ENCODE results near the gene RLBP1.

RLBP1 gene

GRCh38 chr15:89178307-89178977 lies 42.9 kb downstream of the RLBP1 start:
- no peak for DNase-seq (ENCODE audit: low spot score)

DNA sequence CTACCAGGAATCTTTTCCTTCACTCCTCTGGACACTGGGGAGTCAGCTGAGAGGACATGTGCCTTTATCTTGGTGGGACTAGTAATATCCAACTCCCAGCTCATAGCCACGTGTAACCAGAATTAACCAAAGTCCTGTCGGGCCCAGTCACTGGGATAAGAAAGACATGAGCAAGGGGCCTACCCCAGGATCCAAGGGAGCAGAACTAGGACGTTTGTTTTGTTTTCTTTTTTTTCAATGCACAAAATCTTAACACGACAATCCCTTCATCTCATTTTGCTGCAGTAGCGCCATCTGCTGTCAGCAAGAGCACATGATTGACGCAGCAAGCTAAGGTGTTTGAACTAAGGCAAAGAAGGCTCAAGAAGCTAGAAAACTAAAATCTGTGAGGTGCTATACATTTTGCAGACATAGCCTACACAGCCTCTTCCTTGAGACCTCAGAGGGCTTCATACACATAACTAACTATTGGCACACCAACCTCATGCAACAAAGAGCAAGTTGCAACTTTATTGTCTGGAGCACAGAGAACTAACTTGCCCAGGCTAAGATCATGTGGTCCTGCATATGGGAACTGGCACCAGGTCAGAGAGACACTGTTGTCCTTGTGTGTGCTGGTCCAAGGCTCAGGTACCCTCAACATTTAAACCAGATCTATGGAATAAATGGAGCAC lies 43.6 kb downstream of the RLBP1 start:
- DNase-seq (ENCODE audit: low spot score), result peak; percentile 67

GRCh38 chr15:89177116-89177515 lies 44.3 kb downstream of the RLBP1 start:
- no peak for DNase-seq (ENCODE audit: low spot score)

GRCh38 chr15:89175617-89176191 lies 45.7 kb downstream of the RLBP1 start:
- no peak for DNase-seq (ENCODE audit: low spot score)

DNA sequence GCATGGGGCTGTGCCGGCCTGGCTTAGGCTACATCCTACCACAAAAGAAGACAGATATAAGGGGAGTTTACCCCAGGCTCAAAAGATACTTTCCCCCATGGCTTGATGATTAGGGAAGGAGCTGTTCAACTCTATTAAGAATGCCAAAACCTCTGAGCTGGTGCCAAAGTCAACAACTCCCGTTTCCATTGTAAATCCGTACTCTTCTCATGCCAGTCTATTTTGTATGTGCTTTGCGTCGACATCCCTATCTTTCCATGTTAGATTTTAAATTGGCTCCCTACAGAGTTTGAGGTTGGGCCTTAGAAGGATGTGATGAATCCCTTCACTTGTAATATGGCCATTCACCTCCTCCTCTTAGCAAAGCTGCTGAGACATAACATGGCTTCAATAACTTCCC lies 46.9 kb downstream of the RLBP1 start:
- DNase-seq (ENCODE audit: low spot score), result no peak

DNA sequence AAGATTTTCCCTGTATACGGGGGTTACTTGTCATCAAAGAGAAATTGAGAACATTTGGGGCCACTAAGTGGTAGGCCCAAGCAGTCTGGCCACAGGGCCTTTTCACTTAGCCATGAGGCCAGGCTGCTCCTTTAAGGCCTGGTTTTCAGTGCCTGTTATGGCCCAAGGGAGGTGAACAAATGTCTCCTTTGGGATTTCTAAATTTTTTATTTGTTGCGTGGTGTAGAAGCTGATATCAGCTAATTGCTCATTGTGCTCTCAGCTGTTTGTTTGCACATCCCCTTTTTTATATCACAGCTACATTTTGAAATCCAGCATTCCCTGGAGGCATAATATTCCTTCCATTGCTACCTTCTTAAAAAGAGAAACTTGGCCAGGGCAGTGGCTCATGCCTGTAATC lies 48.5 kb downstream of the RLBP1 start:
- no peak for DNase-seq (ENCODE audit: low spot score)

- DNase-seq (ENCODE audit: low spot score), result peak; percentile 27
Observed at GRCh38 chr15:89171136-89172072, 50.0 kb downstream of the RLBP1 start.

DNA sequence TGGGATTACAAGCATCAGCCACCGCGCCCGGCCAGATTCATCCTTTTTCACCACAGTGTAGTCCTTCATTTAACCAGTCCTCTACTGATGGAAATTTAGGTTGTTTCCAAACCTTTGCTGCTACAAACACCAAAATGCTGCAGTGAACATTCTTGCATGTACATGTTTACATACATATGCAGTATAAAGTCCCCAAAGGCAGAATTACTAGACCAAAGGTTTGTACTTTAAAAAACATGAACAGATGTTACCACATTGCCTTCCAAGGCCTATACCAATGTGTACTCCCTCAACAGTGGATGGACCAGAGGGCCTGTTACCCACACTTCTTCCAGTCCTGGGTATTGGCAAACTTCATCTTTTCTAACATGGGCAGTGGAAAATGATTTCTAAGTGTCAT lies 51.0 kb downstream of the RLBP1 start:
- no peak for DNase-seq (ENCODE audit: low spot score)

DNA sequence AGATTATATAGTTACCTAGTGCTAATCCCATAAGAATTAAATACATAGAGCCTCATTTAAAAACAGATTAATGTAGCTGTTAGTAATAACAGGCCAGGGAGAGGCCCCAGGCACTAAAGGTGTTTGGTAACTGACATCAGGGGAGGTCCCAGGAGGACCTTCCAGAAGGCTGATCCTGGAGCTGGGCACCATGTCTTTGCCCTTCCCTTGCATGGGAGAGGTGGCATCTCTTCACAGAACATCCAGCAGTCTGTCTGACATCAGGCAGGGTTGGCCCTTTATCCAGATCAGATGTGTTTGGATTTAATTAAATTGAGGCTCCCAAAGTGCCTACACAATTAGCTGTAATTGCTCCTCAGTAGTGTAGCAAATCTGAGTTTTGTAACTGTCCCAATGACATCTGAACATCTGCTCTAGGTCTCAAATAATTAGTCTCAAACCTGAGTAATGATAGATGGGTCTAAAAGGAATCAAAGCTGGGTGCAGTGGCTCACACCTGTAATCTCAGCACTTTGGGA lies 53.0 kb downstream of the RLBP1 start:
- peak; percentile 40 for DNase-seq (ENCODE audit: low spot score)

DNA sequence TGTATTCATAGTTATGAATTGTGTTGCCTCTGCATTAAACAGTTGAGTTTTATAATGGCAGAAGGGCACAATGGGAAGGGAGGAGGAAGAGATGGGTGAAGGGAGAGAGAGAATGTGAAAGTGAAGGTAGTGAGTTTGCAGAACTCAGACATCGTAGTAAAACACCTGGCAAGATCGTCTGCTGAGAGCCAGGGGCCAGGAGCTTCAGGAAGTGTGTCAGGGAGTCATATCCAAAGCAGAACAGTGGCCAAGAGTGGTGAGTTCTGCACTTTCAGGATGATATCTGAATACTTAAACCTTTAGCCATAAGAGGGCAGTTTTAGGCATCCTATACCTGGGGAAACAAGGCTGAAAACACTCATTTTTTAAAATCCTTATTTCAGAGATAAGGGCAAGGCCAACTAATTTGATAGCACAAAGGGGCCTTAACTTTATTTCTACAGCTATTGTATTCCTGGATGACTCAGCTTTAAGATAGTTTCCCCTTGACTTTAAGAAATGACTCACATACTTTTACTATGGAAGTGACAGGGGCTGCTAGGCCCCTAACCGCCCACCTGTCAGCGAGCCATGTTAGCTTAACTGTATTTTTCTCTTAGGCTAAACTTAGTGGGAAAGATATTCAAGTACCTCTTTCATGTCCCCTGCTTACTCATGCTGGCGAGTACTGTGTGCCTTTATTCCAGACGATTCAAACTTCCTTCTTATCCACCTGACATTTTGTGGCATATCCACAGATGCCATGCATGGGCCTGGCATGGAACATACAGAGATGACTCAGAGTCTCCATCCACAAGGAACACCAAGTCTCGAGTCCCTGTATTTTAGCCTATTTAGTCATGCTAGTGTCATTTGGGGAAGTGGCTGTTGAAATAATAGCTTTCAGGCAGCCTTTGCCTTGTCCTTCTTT lies 53.9 kb downstream of the RLBP1 start:
- no peak for DNase-seq (ENCODE audit: low spot score)

- DNase-seq (ENCODE audit: low spot score), result no peak
Observed at GRCh38 chr15:89165677-89166076, 55.7 kb downstream of the RLBP1 start.

- no peak for DNase-seq (ENCODE audit: low spot score)
Observed at GRCh38 chr15:89164712-89165211, 56.6 kb downstream of the RLBP1 start.

- DNase-seq (ENCODE audit: low spot score), result peak; percentile 67
Observed at GRCh38 chr15:89163271-89164055, 57.9 kb downstream of the RLBP1 start.

- peak; percentile 34 for DNase-seq (ENCODE audit: low spot score)
Observed at GRCh38 chr15:89161666-89162065, 59.7 kb downstream of the RLBP1 start.
